Esophagus (tissue), 2 donors: ENCODE data around the gene GRID1. TPM values are rescaled to one million over a fixed set of nuclear protein-coding genes. Genes with fewer than 3 reads are reported as not detected.

Source experiments
- H3K27ac ChIP-seq, 2 donors: one replicate each; pipeline ENCODE4 v1.5.1; 2013; ENCODE audit warnings: low read depth in 2 of 2, mild to moderate bottlenecking in 2 of 2, inconsistent platforms in 1 of 2, low read length in 1 of 2, moderate library complexity in 1 of 2
- H3K27me3 ChIP-seq, 2 donors: one replicate each; pipeline ENCODE4 v1.6.1; 2013; ENCODE audit warnings: low read length in 2 of 2, control low read depth in 1 of 2, mild to moderate bottlenecking in 1 of 2; ENCODE audit not compliant: insufficient read depth in 2 of 2, control insufficient read depth in 1 of 2
- H3K36me3 ChIP-seq, 2 donors: one replicate each; pipeline ENCODE4 v1.6.1; 2013; ENCODE audit warnings: low read length in 1 of 2; ENCODE audit not compliant: control insufficient read depth in 2 of 2, insufficient read depth in 2 of 2
- H3K4me1 ChIP-seq, 2 donors: one replicate each; pipeline ENCODE4 v1.6.1; 2013; ENCODE audit warnings: low read length in 1 of 2; ENCODE audit not compliant: control insufficient read depth in 2 of 2, insufficient read depth in 2 of 2
- H3K4me3 ChIP-seq, 2 donors: one replicate each; pipeline ENCODE4 v1.5.1; 2013; ENCODE audit warnings: low read length in 2 of 2, mild to moderate bottlenecking in 2 of 2, low read depth in 1 of 2, moderate library complexity in 1 of 2
- H3K9me3 ChIP-seq, 2 donors: one replicate each; pipeline ENCODE4 v1.6.1; 2013; ENCODE audit warnings: mild to moderate bottlenecking in 2 of 2, low read depth in 1 of 2, low read length in 1 of 2, moderate library complexity in 1 of 2; ENCODE audit not compliant: control insufficient read depth in 2 of 2, insufficient read depth in 1 of 2
- WGBS, 2 donors: extraction: QIAGEN DNeasy Blood & Tissue Kit; methylation state at CpG; one replicate each; pipeline ENCODE4 v1.1.7; 2013; 5-methylcytosine and 5-hydroxymethylcytosine counted together
- polyA plus RNA-seq, 2 donors: library from polyadenylated mRNA; stranded (reverse); fragments of 200-250 nt; gene quantifications; one replicate each; pipeline ENCODE4 v1.2.3, GENCODE V29; 2013
- donor health status: healthy with polysubstance abuse.
- donor health status: Bipolar disorder and iron deficiency.

The GRID1 gene
- polyA plus RNA-seq, 2 donors = 0.04 to 0.32 TPM

DNA sequence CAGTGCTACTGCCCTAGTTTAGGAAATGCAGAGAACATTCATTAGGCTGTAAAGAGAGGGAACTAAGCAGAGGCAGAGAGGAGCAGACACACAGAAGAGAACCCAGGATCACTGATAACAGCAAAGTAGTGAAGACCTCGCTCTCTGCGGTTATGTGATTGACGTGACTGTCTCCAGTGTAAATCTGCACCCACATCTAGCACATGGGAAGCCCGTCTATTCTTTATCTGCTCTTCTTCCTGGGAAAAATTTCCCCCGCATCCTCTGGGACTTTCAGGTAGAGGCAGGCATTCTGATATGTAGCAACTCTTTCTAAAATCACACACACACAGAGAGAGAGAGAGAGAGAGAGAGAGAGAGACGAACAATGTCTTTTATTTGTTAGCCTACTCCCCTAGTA is 699.6 kb downstream of the GRID1 start:
- H3K9me3 ChIP-seq = peaks cover 0 to 6% of the 10 kb centered on the region in 2 donors
- H3K27me3 ChIP-seq = no peaks in the 10 kb centered on the region
- H3K4me3 ChIP-seq = no peak overlapping the region
- H3K36me3 ChIP-seq = no peaks in the 10 kb centered on the region
- WGBS, 2 donors = 71 to 81% methylated on average over 6 of the region's 6 CpGs
- no peak overlapping the region for H3K27ac ChIP-seq
- H3K4me1 ChIP-seq = no peaks in the 10 kb centered on the region

DNA sequence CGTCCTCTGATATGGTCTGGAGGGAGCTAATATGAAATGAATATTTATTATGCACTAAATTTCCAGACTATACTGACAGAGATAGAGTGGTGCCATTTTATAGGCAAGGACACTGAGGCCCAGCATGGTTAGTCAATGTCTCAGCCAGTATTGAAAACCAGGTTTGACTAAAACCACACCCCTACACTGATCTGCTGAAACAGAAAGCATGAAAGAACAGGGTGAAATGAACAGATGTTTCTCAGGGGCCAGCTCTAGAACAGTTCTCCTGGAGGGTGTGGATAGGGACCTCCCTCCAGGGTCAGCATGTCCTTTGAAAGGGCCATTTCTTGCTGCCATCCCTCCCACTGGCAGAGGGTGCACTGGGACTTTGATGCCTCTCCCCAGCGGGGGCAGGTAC is 700.5 kb downstream of the GRID1 start:
- no peak overlapping the region for H3K4me3 ChIP-seq
- H3K27ac ChIP-seq = no peak overlapping the region
- H3K9me3 ChIP-seq = peaks cover 0 to 6% of the 10 kb centered on the region in 2 donors
- no peaks in the 10 kb centered on the region for H3K36me3 ChIP-seq
- no peaks in the 10 kb centered on the region for H3K27me3 ChIP-seq
- no peaks in the 10 kb centered on the region for H3K4me1 ChIP-seq
- 70 to 77% methylated on average over 2 of the region's 2 CpGs for WGBS, 2 donors

DNA sequence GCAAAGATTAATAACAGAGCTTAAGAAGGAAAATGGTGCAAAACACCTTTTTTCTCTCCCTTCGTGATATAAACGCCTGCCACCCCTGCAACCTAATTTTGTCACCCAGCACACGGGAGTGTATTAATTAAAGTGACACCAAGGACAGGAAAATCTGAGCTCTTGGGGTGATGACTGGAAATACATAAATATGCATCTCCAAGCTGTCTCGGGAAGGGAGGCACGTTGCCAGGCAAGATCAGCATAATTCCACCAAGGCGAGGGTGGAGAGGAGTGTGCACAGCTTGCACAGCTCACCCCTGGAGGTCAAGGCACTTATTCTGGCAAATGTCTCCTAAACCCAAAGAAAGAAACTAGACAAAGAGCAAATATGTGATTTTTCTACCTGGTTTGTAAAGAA is 700.9 kb downstream of the GRID1 start:
- Histone ChIP-seq H3K36me3 (no peaks in the 10 kb centered on the region), H3K4me3 (no peak overlapping the region), H3K27me3 (no peaks in the 10 kb centered on the region), H3K4me1 (no peaks in the 10 kb centered on the region), H3K9me3 (peaks cover 0 to 6% of the 10 kb centered on the region in 2 donors), H3K27ac (no peak overlapping the region)
- WGBS, 2 donors = 65 to 72% methylated on average over 6 of the region's 6 CpGs

DNA sequence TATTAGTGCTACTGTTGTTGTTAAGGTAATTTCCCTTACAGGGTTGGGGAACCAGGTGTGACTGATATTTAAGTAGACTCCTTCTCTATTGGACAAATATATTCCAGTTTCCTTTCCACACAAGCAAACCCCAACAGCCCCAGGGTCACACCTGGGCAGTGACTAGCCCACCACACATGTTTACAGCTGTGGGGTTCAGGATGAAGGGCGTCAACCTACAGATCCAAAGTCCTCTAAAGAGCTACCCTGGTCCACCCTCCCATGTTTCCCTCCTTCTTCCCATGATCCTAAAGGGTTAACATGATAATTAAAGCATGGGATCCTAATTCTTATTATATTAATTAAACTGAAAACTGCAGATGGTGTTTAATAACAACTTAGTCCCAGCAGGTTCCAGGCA is 701.5 kb downstream of the GRID1 start:
- Histone ChIP-seq H3K9me3 (peaks cover 0 to 6% of the 10 kb centered on the region in 2 donors), H3K4me3 (no peak overlapping the region), H3K27ac (no peak overlapping the region), H3K36me3 (no peaks in the 10 kb centered on the region), H3K27me3 (no peaks in the 10 kb centered on the region), H3K4me1 (no peaks in the 10 kb centered on the region)
- 76 to 83% methylated on average over 1 of the region's 1 CpG for WGBS, 2 donors

DNA sequence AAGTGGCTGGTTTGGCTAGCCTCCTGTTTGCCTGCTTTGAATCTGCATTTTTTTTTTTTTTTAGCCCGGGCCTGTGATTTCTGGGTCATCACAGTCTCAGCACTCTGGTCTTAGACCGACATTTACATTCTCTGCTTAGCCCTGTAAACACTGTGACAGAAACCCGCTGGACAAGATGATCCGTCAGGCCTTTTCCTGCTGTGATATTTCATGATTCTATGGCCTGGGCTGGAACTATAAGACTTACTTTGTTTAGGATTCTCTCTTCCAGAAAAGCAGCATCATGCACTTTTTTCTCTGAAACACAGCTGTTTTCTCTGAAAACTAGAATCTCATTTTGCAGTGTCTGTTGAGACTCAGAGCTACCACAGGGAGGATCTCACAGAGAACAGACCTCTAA is 705.5 kb downstream of the GRID1 start:
- Histone ChIP-seq H3K27ac (no peak overlapping the region), H3K4me3 (no peak overlapping the region), H3K36me3 (no peaks in the 10 kb centered on the region), H3K27me3 (no peaks in the 10 kb centered on the region), H3K9me3 (no peaks in the 10 kb centered on the region), H3K4me1 (no peaks in the 10 kb centered on the region)
- WGBS, 2 donors = 29 to 36% methylated on average over 4 of the region's 4 CpGs

DNA sequence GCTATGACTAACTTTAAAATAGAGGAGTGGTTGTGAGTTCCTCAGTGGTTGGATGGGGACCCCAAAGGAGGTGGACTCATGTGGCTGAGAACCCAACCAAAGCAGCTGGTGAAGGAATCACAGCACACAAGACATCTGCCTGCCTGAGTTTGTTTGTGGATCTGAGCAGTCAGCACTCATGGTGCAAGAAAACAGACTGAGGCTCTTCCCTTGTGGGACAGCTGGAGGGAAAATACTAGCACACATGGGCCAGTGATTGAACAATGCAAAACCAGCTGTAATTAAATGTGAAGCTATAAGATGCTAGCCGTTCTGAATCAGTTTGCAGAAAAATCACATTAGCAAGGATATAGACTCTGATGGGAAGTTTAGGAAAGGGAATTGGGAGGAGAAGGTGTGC is 707.3 kb downstream of the GRID1 start:
- Histone ChIP-seq H3K9me3 (no peaks in the 10 kb centered on the region), H3K4me1 (no peaks in the 10 kb centered on the region), H3K27me3 (no peaks in the 10 kb centered on the region), H3K4me3 (no peak overlapping the region), H3K36me3 (no peaks in the 10 kb centered on the region), H3K27ac (no peak overlapping the region)
- 87 to 94% methylated on average over 1 of the region's 1 CpG for WGBS, 2 donors

DNA sequence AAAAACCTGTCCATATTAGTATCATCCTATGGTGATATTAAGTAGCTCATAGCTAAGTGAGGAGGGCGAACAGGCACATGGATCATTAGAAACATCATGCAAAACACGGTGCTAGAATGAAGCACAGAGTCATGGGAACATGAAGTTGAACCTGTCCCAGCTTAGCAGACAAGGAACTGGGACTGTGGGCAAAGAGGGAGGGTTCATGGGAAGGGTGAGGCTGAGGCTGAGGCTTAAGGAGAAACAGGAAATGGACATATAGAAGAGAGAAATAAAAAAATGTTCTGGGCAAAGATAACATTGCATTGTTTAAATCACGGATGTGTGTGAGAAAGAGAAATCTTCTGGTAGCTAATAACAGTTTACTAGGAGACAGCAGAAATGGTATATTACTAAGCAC is 708.1 kb downstream of the GRID1 start:
- H3K4me1 ChIP-seq = no peaks in the 10 kb centered on the region
- no peak overlapping the region for H3K27ac ChIP-seq
- WGBS, 2 donors = 34 to 35% methylated on average over 3 of the region's 3 CpGs
- H3K9me3 ChIP-seq = no peaks in the 10 kb centered on the region
- no peak overlapping the region for H3K4me3 ChIP-seq
- H3K27me3 ChIP-seq = no peaks in the 10 kb centered on the region
- no peaks in the 10 kb centered on the region for H3K36me3 ChIP-seq

DNA sequence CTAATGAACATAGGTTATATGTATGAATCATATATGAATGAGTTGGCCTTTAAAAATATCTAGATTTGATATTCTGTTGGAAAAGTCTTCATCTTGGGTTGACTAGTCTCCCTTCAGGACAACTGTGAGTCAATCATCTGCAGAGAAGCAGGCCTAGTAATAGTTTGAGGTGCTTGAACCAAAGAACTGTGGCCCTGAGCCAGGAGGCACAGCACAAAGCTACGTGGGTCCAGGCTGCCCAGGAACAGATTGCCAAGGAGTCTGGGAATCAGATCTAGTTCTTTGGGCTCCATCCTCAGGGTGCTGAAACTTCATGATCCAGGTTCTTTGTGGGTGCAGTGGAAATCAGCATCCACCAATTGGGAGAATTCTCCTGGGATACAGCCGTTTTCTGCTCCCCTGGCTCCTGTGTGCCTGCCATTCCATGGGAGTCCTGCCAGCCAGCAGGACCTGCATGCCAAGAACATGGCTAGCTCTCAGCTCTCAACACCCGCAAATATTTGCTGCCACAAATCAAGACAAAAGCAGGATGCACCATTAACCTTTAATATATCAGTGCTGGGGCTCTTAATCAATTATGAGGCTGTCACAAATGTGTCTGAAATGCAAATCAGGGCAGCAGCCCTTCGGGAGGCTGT is 709.0 kb downstream of the GRID1 start:
- Histone ChIP-seq H3K4me1 (no peaks in the 10 kb centered on the region), H3K27me3 (no peaks in the 10 kb centered on the region), H3K36me3 (no peaks in the 10 kb centered on the region), H3K27ac (no peak overlapping the region), H3K4me3 (no peak overlapping the region), H3K9me3 (no peaks in the 10 kb centered on the region)
- WGBS, 2 donors = 38 to 46% methylated on average over 4 of the region's 4 CpGs

DNA sequence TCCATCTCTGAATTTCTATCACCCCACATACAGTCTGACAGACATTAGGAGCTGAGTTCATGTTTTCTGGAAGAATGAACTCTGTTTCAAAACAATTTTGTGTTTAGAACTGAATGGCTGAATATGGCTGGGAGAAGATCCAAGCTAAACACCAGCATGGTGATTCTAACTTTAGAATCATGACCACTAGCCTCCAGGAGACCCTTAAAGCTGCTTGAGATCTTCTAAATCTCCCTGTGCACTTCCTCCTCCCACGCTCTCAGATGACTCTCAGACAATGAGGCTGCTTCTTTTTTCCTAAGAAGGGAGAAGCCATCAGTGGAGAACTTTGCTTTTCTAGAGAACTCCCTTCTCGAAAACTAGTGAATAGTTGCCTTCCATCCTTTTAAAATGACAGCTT is 711.2 kb downstream of the GRID1 start:
- no peak overlapping the region for H3K4me3 ChIP-seq
- no peaks in the 10 kb centered on the region for H3K36me3 ChIP-seq
- 49 to 67% methylated on average over 2 of the region's 2 CpGs for WGBS, 2 donors
- no peaks in the 10 kb centered on the region for H3K9me3 ChIP-seq
- H3K27me3 ChIP-seq = no peaks in the 10 kb centered on the region
- H3K27ac ChIP-seq = no peak overlapping the region
- no peaks in the 10 kb centered on the region for H3K4me1 ChIP-seq

DNA sequence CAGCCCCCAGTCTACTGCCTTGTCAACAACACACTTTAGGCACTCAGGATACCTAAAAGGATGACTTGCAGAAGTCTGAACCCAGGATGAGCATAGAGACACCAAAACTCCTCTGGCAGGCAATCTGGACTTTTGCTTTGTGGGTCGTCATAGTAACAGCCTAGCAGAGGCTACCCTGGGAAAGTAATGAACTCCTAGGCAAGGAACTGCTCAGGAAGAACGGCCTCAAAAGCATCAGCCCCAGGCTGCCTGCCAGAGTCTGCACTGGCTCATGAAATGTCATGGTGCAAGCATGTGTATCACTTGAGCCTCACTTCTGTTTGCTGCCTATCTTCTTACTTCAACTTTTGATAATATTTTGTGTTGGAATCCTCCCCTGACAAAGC is 715.1 kb downstream of the GRID1 start:
- Histone ChIP-seq H3K9me3 (no peaks in the 10 kb centered on the region), H3K27ac (no peak overlapping the region), H3K36me3 (no peaks in the 10 kb centered on the region), H3K27me3 (no peaks in the 10 kb centered on the region), H3K4me1 (no peaks in the 10 kb centered on the region), H3K4me3 (no peak overlapping the region)
- 60 to 66% methylated on average over 2 of the region's 2 CpGs for WGBS, 2 donors
